HG03139 (cell line): ENCODE data around the gene HDGF.
"Not testable (repeated sequence)": the region's sequence is repeated elsewhere in the genome, so short reads cannot be mapped to it uniquely, and the experiment has no call there.

Source experiments
- ATAC-seq: cut with Tn5 transposase; IDR thresholded peaks from one replicate; pipeline ENCODE4 v1.9.1; 2021; ENCODE audit not compliant: unreplicated experiment

The HDGF gene

GRCh38 chr1:156767101-156767878, 15.8 kb upstream of the HDGF start, which contains the start of gene PRCC:
TSS of gene PRCC (plus strand) at chr1:156767535. CDS start at chr1:156767772, 237 bp downstream.
- ATAC-seq: peak; percentile 91

GRCh38 chr1:156766298-156767100, 15.0 kb upstream of the HDGF start:
- ATAC-seq: no peak

- ATAC-seq: no peak
These were observed 14.2 kb upstream of the HDGF start for GRCh38 chr1:156765666-156766065.

GRCh38 chr1:156765136-156765535, 13.7 kb upstream of the HDGF start:
- not testable (repeated sequence) for ATAC-seq

DNA sequence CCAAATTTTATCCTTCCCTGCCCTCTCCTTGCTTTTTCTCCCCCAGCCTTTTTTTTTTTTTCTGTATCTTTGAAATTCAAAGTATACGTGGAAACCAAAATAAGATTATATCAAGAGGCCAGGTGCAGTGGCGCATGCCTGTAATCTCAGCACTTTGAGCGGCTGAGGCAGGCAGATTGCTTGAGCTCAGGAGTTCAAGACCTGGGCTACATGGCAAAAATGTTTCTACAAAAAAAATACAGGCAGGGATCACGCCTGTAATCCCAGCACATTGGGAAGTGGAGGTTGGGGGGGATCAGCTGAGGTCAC, 9.3 kb upstream of the HDGF start:
- ATAC-seq: no peak

DNA sequence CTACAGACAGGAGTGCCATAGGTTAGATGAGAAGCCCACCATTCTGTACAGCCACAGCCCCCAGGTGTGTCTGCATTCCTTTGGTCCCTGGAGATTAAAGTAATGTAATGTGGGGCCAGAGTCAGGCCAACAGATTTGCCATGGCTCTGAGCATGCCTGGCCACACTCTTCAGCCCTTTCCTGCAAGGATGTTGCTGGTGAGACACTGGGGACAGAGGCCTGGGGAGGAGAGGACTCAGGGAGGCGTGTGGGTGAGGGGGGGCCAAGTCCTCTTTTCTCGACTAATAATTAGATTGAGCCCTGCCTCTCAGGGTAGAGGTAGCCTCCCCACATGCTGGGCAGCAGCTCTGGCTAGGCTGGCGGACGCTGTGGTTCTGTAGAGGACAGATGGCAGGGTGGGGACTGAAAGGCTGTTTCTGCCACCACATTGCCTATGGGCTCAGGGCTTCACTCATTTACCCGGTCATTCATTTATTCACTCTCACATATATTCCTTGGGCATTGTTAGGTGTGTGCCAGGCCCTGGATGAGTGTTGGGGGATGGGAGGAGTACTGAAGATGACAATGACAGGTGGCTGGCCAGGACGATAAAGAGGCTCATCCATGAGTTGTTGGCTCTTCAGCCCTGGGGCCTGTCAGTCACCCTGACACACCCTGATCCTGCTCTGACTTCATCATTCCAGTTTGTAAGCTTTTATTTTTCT, 8.8 kb upstream of the HDGF start:
- no peak for ATAC-seq

GRCh38 chr1:156757572-156758253, 6.2 kb upstream of the HDGF start:
- not testable (repeated sequence) for ATAC-seq

DNA sequence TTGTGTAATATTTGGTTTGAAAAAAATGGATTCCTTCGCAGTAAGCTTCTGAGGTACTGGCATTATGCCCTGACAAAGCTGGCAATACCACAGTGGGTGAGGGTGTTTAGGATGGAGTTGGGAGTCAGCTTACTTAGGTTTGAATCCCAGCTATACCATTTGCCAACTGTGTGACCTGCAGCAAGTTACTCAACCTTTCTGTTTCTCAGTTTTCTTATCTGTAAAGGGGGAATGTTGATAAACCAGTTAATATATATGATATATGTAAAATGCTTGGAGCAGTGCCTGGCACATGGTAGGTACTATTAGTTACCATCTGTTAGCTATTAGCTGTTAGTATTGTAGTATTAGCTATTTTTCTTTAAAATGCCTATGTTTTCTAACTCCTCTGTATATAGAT, 4.9 kb upstream of the HDGF start:
- ATAC-seq: no peak

- no peak for ATAC-seq
These were observed 4.1 kb upstream of the HDGF start for GRCh38 chr1:156755527-156755950.

DNA sequence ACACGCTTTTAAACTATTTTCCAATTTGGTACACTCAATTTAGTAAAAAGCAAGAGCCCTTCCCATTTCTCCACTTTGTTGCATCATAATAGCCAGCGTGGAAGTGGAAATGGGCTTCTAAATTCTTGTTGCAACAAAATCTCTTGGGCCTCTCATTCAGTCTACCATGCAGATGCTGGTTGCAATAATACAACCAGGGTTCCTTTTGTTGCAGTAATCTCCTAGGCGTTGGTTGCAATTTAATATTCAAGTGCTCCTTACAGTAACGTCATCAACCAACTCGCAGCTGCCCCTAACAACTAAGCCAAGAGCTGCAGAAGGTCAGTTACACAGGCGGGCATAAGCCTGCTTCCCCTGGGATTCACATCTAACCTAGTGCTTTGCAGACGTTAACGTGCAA, 2.7 kb upstream of the HDGF start:
- no peak for ATAC-seq

DNA sequence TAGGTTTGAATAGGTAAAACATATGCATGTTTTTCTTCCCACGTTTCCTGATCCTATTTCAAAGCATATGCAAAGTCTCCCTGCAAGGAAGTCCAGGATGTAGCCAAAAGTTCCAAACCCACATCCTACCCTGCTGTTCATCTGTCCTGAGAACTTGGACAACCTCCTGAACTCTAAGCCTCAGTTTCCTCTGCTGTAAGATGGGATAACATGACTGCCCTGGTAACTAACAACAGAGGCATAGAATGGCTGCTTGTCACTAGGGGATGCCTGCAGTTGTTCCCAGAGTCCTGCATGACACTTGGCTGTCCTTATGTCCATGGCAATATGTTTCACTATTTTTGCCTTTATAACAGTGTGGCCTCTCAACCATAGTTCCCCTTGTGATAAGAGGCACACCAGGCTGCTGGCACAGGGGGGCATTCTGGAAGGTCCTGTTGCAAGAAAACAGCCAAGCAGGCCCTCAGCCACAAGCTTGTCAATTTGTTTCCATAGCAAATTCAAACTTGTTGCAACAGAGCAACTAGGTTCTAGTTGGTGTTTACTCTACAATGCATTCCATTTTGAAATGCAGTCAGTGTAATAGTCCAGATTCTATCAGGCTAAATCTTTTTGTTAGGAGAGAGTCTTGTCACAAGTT, 1.5 kb upstream of the HDGF start:
- no peak for ATAC-seq

DNA sequence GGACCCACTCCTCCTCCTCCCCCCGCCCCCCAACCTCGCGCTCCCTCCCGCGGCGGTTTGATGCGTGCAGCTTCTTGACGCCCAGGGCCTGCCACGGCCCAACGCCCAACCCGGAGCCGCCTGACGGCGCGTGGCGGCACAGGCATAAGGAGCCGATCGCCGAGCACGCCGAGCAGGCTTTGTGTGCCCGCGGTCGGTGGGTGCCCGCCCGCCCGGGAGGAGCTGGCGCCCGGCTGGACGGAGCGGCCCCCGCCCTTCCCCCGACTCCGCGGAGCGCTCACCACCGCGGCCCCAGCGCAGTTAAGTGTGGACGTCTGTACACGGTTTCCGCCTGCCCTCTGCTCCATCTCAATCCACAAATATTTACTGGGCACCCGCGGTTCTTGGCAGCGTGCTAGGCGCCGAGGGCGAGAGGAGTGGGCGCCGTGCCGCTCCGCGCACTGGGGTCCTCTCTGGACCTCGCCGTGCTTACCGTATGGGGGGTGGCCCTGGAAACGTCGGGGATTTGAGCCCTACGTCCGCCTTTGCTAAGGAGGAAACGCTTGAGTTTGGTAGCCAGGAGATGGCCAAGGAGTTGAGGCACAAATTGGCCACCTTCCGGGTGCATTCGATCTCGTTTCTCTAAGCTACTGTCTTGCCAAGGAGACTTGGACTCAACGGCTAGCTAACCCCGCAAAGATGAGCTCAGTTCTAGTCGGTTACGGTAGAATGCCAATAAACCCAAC, 444 bp upstream of the HDGF start:
- ATAC-seq: peak; percentile 57

- ATAC-seq: peak; percentile 5
These were observed 594 bp downstream of the HDGF start for GRCh38 chr1:156750711-156751450.

DNA sequence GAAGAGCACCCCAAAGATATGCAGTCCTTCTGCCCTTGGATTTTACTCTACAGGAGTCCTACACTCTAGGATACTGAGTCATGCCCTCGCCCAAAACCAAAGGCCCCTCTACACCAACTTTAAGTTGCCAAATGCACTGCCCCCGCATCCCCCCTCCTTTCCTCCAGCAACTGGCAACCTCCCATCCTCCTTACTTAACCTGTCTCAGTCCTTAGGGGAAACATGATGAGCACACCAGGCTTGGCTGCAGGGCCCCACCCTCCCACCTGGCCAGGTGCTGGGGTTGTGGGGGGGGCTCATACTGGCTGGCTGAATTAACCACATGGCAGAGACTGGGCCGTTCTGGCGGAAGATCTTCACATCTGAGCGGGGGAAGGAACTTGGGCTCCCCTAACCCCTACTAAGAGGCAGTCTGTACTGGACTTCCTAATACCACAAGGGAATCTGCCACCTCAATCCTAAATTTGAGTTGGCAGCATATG, 1.2 kb downstream of the HDGF start:
- no peak for ATAC-seq

GRCh38 chr1:156749419-156750118, 1.9 kb downstream of the HDGF start:
- ATAC-seq: no peak

- no peak for ATAC-seq
These were observed 2.6 kb downstream of the HDGF start for GRCh38 chr1:156748670-156749418.

- no peak for ATAC-seq
These were observed 3.5 kb downstream of the HDGF start for GRCh38 chr1:156747742-156748669.
